Nephron (organoid): Measurements from ENCODE around the gene SPA17.

Experiments used
- H3K27ac Mint-ChIP-seq, 3 experiments: 2 replicates each; pipeline ENCODE4 v1.8.0; 2020; ENCODE audit warnings: mixed read lengths in 3 of 3, mild to moderate bottlenecking in 2 of 3, moderate library complexity in 1 of 3
- H3K27me3 Mint-ChIP-seq: 2 replicates; pipeline ENCODE4 v1.8.0; 2021; ENCODE audit warnings: low read depth, mild to moderate bottlenecking, moderate library complexity, mixed read lengths
- H3K36me3 Mint-ChIP-seq: 2 replicates; pipeline ENCODE4 v1.8.0; 2020; ENCODE audit warnings: low read depth, mixed read lengths
- H3K4me1 Mint-ChIP-seq: 2 replicates; pipeline ENCODE4 v1.8.0; 2020; ENCODE audit warnings: mixed read lengths
- H3K4me3 Mint-ChIP-seq, 3 experiments: 2 replicates each; pipeline ENCODE4 v1.8.0; 2020; ENCODE audit warnings: mild to moderate bottlenecking in 3 of 3, mixed read lengths in 3 of 3, moderate library complexity in 2 of 3
- H3K9me3 Mint-ChIP-seq: 2 replicates; pipeline ENCODE4 v1.8.0; 2020; ENCODE audit warnings: mixed read lengths
- CTCF ChIP-seq, 3 experiments: fragments of 200-600 bp; sonication (generic); IDR thresholded peaks; one replicate each; pipeline ENCODE4 v1.5.0; 2021; ENCODE audit warnings: antibody characterized with exemption in 3 of 3; ENCODE audit not compliant: unreplicated experiment in 3 of 3

Gene SPA17

DNA sequence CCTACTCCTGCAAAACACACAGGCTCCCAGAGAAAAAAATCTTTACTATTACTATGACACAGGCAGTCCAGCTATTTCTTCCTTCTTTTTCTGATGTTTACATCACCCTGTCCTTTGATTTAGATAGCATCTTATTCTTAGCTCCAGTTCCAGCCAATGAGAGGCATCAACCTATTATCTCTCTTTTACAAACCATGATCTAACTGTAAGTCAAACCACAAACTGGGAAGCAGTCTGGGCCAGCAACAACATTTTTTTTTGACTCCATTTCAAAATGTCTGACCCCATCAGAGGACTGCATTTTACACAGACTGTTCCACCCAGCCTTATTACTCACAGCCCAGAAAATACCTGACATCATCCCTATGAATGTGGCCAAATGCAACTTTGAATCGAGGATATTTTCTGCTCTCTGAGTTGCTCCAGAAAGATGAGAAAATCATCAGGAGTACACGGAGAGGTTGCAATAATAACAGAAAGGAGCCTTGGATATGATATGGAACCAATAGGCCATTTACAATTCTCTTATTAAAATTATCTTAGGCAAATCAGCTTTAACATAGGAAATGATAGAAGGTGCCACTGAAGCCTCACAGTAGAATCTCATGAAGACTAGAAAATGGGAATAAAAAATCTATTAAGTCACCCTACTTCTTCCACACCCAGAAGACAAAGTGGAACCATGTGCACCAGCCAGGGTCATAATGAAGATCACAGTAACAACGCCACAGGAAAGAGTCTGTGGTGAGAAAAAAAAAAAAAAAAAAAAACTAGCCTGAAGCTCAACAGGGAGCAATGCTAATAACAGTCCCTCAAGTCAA is 29.9 kb upstream of the SPA17 start:
- H3K9me3 Mint-ChIP-seq = no peaks in the 10 kb centered on the region
- peaks cover under 1% of the 10 kb centered on the region for H3K36me3 Mint-ChIP-seq
- H3K27me3 Mint-ChIP-seq = no peaks in the 10 kb centered on the region
- no peak overlapping the region for H3K4me3 Mint-ChIP-seq
- no peaks in the 10 kb centered on the region for H3K4me1 Mint-ChIP-seq
- TF ChIP-seq CTCF (IDR thresholded peaks at IDR 0.05; ENCODE audit: unreplicated experiment in 3 of 3) = no peak
- no peak overlapping the region for H3K27ac Mint-ChIP-seq

GRCh38 chr11:124644426-124645280 is 29.1 kb upstream of the SPA17 start:
- Mint-ChIP-seq H3K27ac (no peak overlapping the region), H3K27me3 (no peaks in the 10 kb centered on the region), H3K4me1 (no peaks in the 10 kb centered on the region), H3K9me3 (no peaks in the 10 kb centered on the region), H3K4me3 (no peak overlapping the region), H3K36me3 (no peaks in the 10 kb centered on the region)
- TF ChIP-seq CTCF (IDR thresholded peaks at IDR 0.05; ENCODE audit: unreplicated experiment in 3 of 3) = peak; percentile 71 to 84 (median 83)

DNA sequence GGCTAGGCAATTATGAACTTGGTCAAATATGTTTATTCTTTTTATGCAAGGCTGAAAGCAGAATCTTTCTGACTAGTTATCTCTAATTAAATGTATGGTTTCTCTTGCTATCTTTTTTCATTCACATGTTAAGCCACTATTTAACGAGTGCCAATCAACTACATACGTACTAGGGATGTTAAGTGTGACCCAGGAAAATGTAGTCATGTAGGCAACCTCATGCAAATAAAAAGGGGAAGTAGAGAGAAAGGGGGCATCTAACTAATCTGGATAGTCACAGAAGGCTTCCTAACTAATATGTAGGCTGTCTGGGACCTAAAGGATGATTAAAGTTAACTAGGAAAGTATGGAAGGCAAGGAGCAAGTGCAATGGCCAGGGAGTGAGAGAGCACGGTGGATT is 27.6 kb upstream of the SPA17 start:
- Mint-ChIP-seq H3K4me1 (no peaks in the 10 kb centered on the region), H3K27me3 (no peaks in the 10 kb centered on the region), H3K36me3 (no peaks in the 10 kb centered on the region), H3K27ac (no peak overlapping the region), H3K9me3 (no peaks in the 10 kb centered on the region), H3K4me3 (no peak overlapping the region)
- TF ChIP-seq CTCF (IDR thresholded peaks at IDR 0.05; ENCODE audit: unreplicated experiment in 3 of 3) = no peak

- no peaks in the 10 kb centered on the region for H3K36me3 Mint-ChIP-seq
Measured at GRCh38 chr11:124648610-124649009, 25.1 kb upstream of the SPA17 start.

More at GRCh38 chr11:124648610-124649009, 25.1 kb upstream of the SPA17 start:
- H3K27ac Mint-ChIP-seq = no peak overlapping the region
- H3K27me3 Mint-ChIP-seq = peaks cover 8% of the 10 kb centered on the region
- H3K9me3 Mint-ChIP-seq = no peaks in the 10 kb centered on the region
- no peak for TF ChIP-seq CTCF (IDR thresholded peaks at IDR 0.05; ENCODE audit: unreplicated experiment in 3 of 3)
- no peak overlapping the region for H3K4me3 Mint-ChIP-seq
- H3K4me1 Mint-ChIP-seq = no peaks in the 10 kb centered on the region
